ENCODE data around the gene MRPL12. TPM values are rescaled to one million over a fixed set of nuclear protein-coding genes. Genes with fewer than 3 reads are reported as not detected.

Gene MRPL12
- total RNA-seq, 1 experiment from 2014 or later, result 37.0 TPM

GRCh38 chr17:81701288-81702071 is 1.7 kb upstream of the MRPL12 start:
- DNase-seq (ENCODE audit: low spot score), result no peak

- no peak for DNase-seq (ENCODE audit: low spot score)
Measured at GRCh38 chr17:81703747-81704654, 834 bp downstream of the MRPL12 start.

GRCh38 chr17:81705518-81706231 is 2.5 kb downstream of the MRPL12 start:
- DNase-seq (ENCODE audit: low spot score), result no peak

GRCh38 chr17:81706232-81706611 is 3.1 kb downstream of the MRPL12 start:
- no peak for DNase-seq (ENCODE audit: low spot score)

GRCh38 chr17:81706757-81707624 is 3.8 kb downstream of the MRPL12 start:
- DNase-seq (ENCODE audit: low spot score), result no peak

- no peak for DNase-seq (ENCODE audit: low spot score)
Measured at GRCh38 chr17:81707725-81708646, 4.8 kb downstream of the MRPL12 start.

- no peak for DNase-seq (ENCODE audit: low spot score)
Measured at GRCh38 chr17:81708739-81709185, 5.6 kb downstream of the MRPL12 start.

GRCh38 chr17:81710514-81711308 is 7.5 kb downstream of the MRPL12 start:
- no peak for DNase-seq (ENCODE audit: low spot score)

- DNase-seq (ENCODE audit: low spot score), result peak; percentile 63
Measured at GRCh38 chr17:81711814-81712467, 8.8 kb downstream of the MRPL12 start, which contains the start of gene SLC25A10. Gene SLC25A10 (plus strand): TSS chr17:81712284. CDS start chr17:81712427, 143 bp downstream.

GRCh38 chr17:81712468-81713003 is 9.4 kb downstream of the MRPL12 start:
- DNase-seq (ENCODE audit: low spot score), result no peak

GRCh38 chr17:81713004-81713555 is 9.9 kb downstream of the MRPL12 start:
- no peak for DNase-seq (ENCODE audit: low spot score)

GRCh38 chr17:81713556-81714411 is 10.6 kb downstream of the MRPL12 start:
- DNase-seq (ENCODE audit: low spot score), result no peak

- no peak for DNase-seq (ENCODE audit: low spot score)
Measured at GRCh38 chr17:81714412-81715106, 11.4 kb downstream of the MRPL12 start.

- DNase-seq (ENCODE audit: low spot score), result no peak
Measured at GRCh38 chr17:81715107-81715871, 12.1 kb downstream of the MRPL12 start.

GRCh38 chr17:81715872-81716673 is 12.9 kb downstream of the MRPL12 start:
- no peak for DNase-seq (ENCODE audit: low spot score)

Measured in A172 (cell line).